ENCODE results near the gene ARL10.

GRCh38 chr5:176391479-176391878 is 26.2 kb downstream of the ARL10 start:
- no peak for TF ChIP-seq CTCF (IDR thresholded peaks at IDR 0.05)
- no peak for TF ChIP-seq POLR2A (IDR thresholded peaks at IDR 0.05)

Measured in tibial nerve (tissue), 3 donors.